ENCODE measurements around the gene ZNF536.

Gene ZNF536

GRCh38 chr19:30371960-30372824 lies at the start of gene ZNF536:
Gene ZNF536 (plus strand): TSS chr19:30372384. CDS start chr19:30443563, 71,179 bp downstream.
- DNase-seq = no peak

GRCh38 chr19:30322641-30323320 lies 49.4 kb upstream of the ZNF536 start:
- no peak for DNase-seq

- no peak for DNase-seq
These were observed 48.3 kb upstream of the ZNF536 start for GRCh38 chr19:30323904-30324303.

- DNase-seq = no peak
These were observed 47.2 kb upstream of the ZNF536 start for GRCh38 chr19:30324982-30325381.

GRCh38 chr19:30325676-30326392 lies 46.4 kb upstream of the ZNF536 start:
- no peak for DNase-seq

- no peak for DNase-seq
These were observed 45.8 kb upstream of the ZNF536 start for GRCh38 chr19:30326393-30326710.

GRCh38 chr19:30327331-30327730 lies 44.9 kb upstream of the ZNF536 start:
- DNase-seq = no peak

GRCh38 chr19:30328096-30328495 lies 44.1 kb upstream of the ZNF536 start:
- no peak for DNase-seq

- no peak for DNase-seq
These were observed 41.9 kb upstream of the ZNF536 start for GRCh38 chr19:30330266-30330665.

GRCh38 chr19:30332445-30333234 lies 39.5 kb upstream of the ZNF536 start:
- no peak for DNase-seq

- no peak for DNase-seq
These were observed 38.7 kb upstream of the ZNF536 start for GRCh38 chr19:30333291-30334065.

GRCh38 chr19:30334841-30335240 lies 37.3 kb upstream of the ZNF536 start:
- DNase-seq = no peak

GRCh38 chr19:30335306-30335886 lies 36.8 kb upstream of the ZNF536 start:
- no peak for DNase-seq

GRCh38 chr19:30336290-30336689 lies 35.9 kb upstream of the ZNF536 start:
- DNase-seq = no peak

GRCh38 chr19:30338041-30338456 lies 34.1 kb upstream of the ZNF536 start:
- no peak for DNase-seq

- no peak for DNase-seq
These were observed 33.1 kb upstream of the ZNF536 start for GRCh38 chr19:30338878-30339623.

- DNase-seq = no peak
These were observed 32.3 kb upstream of the ZNF536 start for GRCh38 chr19:30339624-30340525.

GRCh38 chr19:30340771-30341561 lies 31.2 kb upstream of the ZNF536 start:
- DNase-seq = no peak

- DNase-seq = no peak
These were observed 30.5 kb upstream of the ZNF536 start for GRCh38 chr19:30341611-30342201.

Measured in OCI-M1 (cell line).